GM23338 (cell line): ENCODE data around the gene CASK. TPM values are rescaled to one million over a fixed set of nuclear protein-coding genes. Genes with fewer than 3 reads are reported as not detected.

Source experiments
- ATAC-seq: fragments of 200-7000 bp; cut with Tn5 transposase; 3 replicates; pipeline ENCODE4 v1.9.1; 2020
- DNase-seq: peaks from one replicate; pipeline ENCODE4 v3.0.0-alpha.2; 2015; ENCODE audit warnings: low spot score
- H2AFZ ChIP-seq: fragments of 200-600 bp; sonication (generic); 2 replicates; pipeline ENCODE4 v1.8.0; 2016; ENCODE audit warnings: antibody characterized with exemption, mild to moderate bottlenecking, moderate library complexity
- H3F3A ChIP-seq: fragments of 200-600 bp; sonication (generic); replicated peaks from 2 replicates; pipeline ENCODE4 v1.8.0; 2017; ENCODE audit warnings: antibody characterized with exemption, mixed run types, low read depth
- H3K27ac ChIP-seq: fragments of 200-600 bp; sonication (generic); 2 replicates; pipeline ENCODE4 v1.6.1; 2016; ENCODE audit warnings: low read depth
- H3K27me3 ChIP-seq: fragments of 200-600 bp; sonication (generic); 2 replicates; pipeline ENCODE4 v1.8.0; 2016; ENCODE audit warnings: mild to moderate bottlenecking, mixed run types, moderate library complexity; ENCODE audit not compliant: insufficient read depth
- H3K36me3 ChIP-seq: fragments of 200-600 bp; sonication (generic); 2 replicates; pipeline ENCODE4 v1.8.0; 2016; ENCODE audit warnings: mild to moderate bottlenecking; ENCODE audit not compliant: insufficient read depth
- H3K4me1 ChIP-seq: fragments of 200-600 bp; sonication (generic); 2 replicates; pipeline ENCODE4 v1.8.0; 2016; ENCODE audit warnings: mild to moderate bottlenecking, moderate library complexity; ENCODE audit not compliant: insufficient read depth
- H3K4me2 ChIP-seq: fragments of 200-600 bp; sonication (generic); 2 replicates; pipeline ENCODE4 v1.7.1; 2017; ENCODE audit warnings: mixed run types
- H3K4me3 ChIP-seq: fragments of 200-600 bp; sonication (generic); 2 replicates; pipeline ENCODE4 v1.6.1; 2016; ENCODE audit warnings: mixed run types
- H3K79me2 ChIP-seq: fragments of 200-600 bp; sonication (generic); replicated peaks from 2 replicates; pipeline ENCODE4 v1.8.0; 2017; ENCODE audit warnings: mild to moderate bottlenecking; ENCODE audit not compliant: insufficient read depth
- H3K9me2 ChIP-seq: fragments of 200-600 bp; sonication (generic); 2 replicates; pipeline ENCODE4 v1.8.0; 2017; ENCODE audit not compliant: insufficient read depth
- H4K20me1 ChIP-seq: fragments of 200-600 bp; sonication (generic); replicated peaks from 2 replicates; pipeline ENCODE4 v1.8.0; 2017; ENCODE audit warnings: mild to moderate bottlenecking; ENCODE audit not compliant: insufficient read depth
- H3K27ac Mint-ChIP-seq: 2 replicates; pipeline ENCODE4 v1.8.0; 2020; ENCODE audit warnings: inconsistent platforms, mild to moderate bottlenecking, moderate library complexity, mixed read lengths
- H3K27me3 Mint-ChIP-seq: 3 replicates; pipeline ENCODE4 v1.8.0; 2022; ENCODE audit warnings: low read depth, mild to moderate bottlenecking, moderate library complexity, mixed read lengths, inconsistent platforms; ENCODE audit not compliant: insufficient read depth, poor library complexity
- H3K36me3 Mint-ChIP-seq: 3 replicates; pipeline ENCODE4 v1.8.0; 2021; ENCODE audit warnings: low read depth, mild to moderate bottlenecking, inconsistent platforms, moderate library complexity, mixed read lengths
- H3K4me1 Mint-ChIP-seq: 3 replicates; pipeline ENCODE4 v1.8.0; 2020; ENCODE audit warnings: mild to moderate bottlenecking, inconsistent platforms, mixed read lengths
- H3K4me3 Mint-ChIP-seq: 3 replicates; pipeline ENCODE4 v1.8.0; 2021; ENCODE audit warnings: moderate library complexity, mild to moderate bottlenecking, inconsistent platforms, mixed read lengths
- H3K9me3 Mint-ChIP-seq: 3 replicates; pipeline ENCODE4 v1.8.0; 2020; ENCODE audit warnings: moderate library complexity, mild to moderate bottlenecking, inconsistent platforms, mixed read lengths
- CREB1 ChIP-seq: fragments of 250-450 bp; sonication (Bioruptor Pico); IDR thresholded peaks from 2 replicates; pipeline ENCODE4 v1.5.0; 2020; ENCODE audit warnings: low read depth, mild to moderate bottlenecking, moderate library complexity
- CTCF ChIP-seq, 2 experiments: fragments of 200-600 bp in 1 of 2; sonication (generic) in 1 of 2; conservative IDR thresholded peaks; 2 replicates each; pipeline versions ENCODE4 v1.5.1 to v1.6.1; 2016 to 2017; ENCODE audit warnings: antibody characterized with exemption in 2 of 2, low read depth in 2 of 2, mild to moderate bottlenecking in 2 of 2, moderate library complexity in 1 of 2
- ETS1 ChIP-seq: IDR thresholded peaks from 2 replicates; pipeline ENCODE4 v1.6.1; 2016; ENCODE audit warnings: antibody characterized with exemption
- EZH2 ChIP-seq: fragments of 200-600 bp; sonication (generic); IDR thresholded peaks from one replicate; pipeline ENCODE4 v1.8.0; 2017; ENCODE audit warnings: antibody characterized with exemption, mild to moderate bottlenecking, low read depth; ENCODE audit not compliant: unreplicated experiment
- EZH2phosphoT487 ChIP-seq: fragments of 200-600 bp; sonication (generic); IDR thresholded peaks from one replicate; pipeline ENCODE4 v1.8.1; 2018; ENCODE audit warnings: antibody characterized with exemption; ENCODE audit not compliant: unreplicated experiment
- JUNB ChIP-seq: IDR thresholded peaks from one replicate; pipeline ENCODE4 v1.6.1; 2016; ENCODE audit warnings: antibody characterized with exemption; ENCODE audit not compliant: unreplicated experiment
- NANOG ChIP-seq: IDR thresholded peaks from 2 replicates; pipeline ENCODE4 v1.6.1; 2016; ENCODE audit warnings: antibody characterized with exemption, borderline replicate concordance
- POLR2AphosphoS5 ChIP-seq: IDR thresholded peaks from 2 replicates; pipeline ENCODE4 v1.6.1; 2016; ENCODE audit warnings: antibody characterized with exemption, low read depth
- STAT1 ChIP-seq: IDR thresholded peaks from one replicate; pipeline ENCODE4 v1.6.1; 2016; ENCODE audit warnings: antibody characterized with exemption; ENCODE audit not compliant: unreplicated experiment
- ZNF114 ChIP-seq: fragments of 250-450 bp; sonication (Bioruptor Pico); IDR thresholded peaks from 2 replicates; pipeline ENCODE4 v1.5.0; 2020; ENCODE audit warnings: mild to moderate bottlenecking, moderate library complexity
- ZNF331 ChIP-seq: fragments of 250-450 bp; sonication (Bioruptor Pico); IDR thresholded peaks from 2 replicates; pipeline ENCODE4 v1.5.0; 2020; ENCODE audit warnings: low read depth, mild to moderate bottlenecking, moderate library complexity
- polyA plus RNA-seq: library from polyadenylated mRNA; unstranded; fragments of >200 nt; fragmentation: Nextera tagmentation; extraction: Ambion mirVana; gene quantifications from 2 replicates; pipeline ENCODE4 v1.2.1, GENCODE V29; 2016
- total RNA-seq: library from RNA; depleted of rRNA; stranded (reverse); fragments of >200 nt; shearing (Covaris generic); gene quantifications from 2 replicates; pipeline ENCODE4 v1.2.3, GENCODE V29; 2014
- TF ChIP-seq, protein P1 (sequence below): fragments of 250-450 bp; sonication (Bioruptor Pico); IDR thresholded peaks from 2 replicates; pipeline ENCODE4 v1.5.0; 2020; ENCODE audit warnings: mild to moderate bottlenecking, moderate library complexity

The CASK gene
- total and polyA plus RNA-seq, 2 experiments from 2014 or later, result 15.3 to 44.4 TPM

DNA sequence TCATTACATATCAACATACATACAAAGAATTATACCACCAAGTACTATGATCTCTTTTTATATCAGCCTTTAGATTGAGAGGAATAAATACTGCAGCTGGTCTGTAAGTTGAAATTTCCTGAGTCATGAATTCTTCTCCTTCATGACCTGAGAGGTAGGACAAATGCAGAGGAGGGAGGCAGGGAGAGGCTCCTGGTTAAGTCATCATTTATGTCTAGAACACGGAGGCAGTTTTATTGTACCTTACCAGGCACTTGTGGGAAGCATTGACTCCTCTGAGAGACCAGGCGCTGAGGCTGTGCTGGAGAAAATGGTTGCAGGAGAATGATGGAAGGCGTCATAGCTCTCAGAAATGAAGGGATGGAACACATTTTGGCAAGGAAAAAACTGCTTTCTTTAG, 12.5 kb upstream of the CASK start (continued):
- TF ChIP-seq CTCF (conservative IDR thresholded peaks at IDR 0.05; ENCODE audit: low read depth in 2 of 2), result no peak
- TF ChIP-seq POLR2AphosphoS5, result no peak
- TF ChIP-seq ZNF114 (CRISPR knock-in tag), result no peak
- TF ChIP-seq NANOG, result no peak

DNA sequence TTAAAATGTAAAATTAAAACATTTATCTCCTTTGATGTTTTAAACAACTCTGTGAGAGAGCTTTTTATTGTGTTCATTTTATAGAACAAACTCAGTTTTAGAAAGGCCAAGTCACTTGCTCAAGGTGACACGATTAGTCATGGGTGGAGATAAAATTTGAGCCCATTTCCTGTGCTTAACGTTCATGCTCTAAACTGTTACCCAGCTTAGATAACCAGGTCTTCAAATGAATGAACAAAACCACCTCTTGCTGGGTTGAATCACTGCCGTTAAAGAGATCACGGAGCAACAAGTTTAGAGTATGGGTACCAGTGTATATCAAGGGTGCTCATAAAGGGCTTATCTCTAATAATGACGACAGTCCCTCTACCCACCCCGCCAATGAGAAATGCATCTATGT, 10.2 kb upstream of the CASK start:
- H3F3A ChIP-seq, result no peaks in the 10 kb centered on the region
- Mint-ChIP-seq H3K27ac (no peak overlapping the region), H3K4me3 (no peak overlapping the region), H3K9me3 (no peaks in the 10 kb centered on the region), H3K4me1 (no peaks in the 10 kb centered on the region), H3K27me3 (no peaks in the 10 kb centered on the region), H3K36me3 (no peaks in the 10 kb centered on the region)
- no peaks in the 10 kb centered on the region for H3K36me3 ChIP-seq
- H3K4me2 ChIP-seq, result no peak overlapping the region
- H3K4me3 ChIP-seq, result no peak overlapping the region
- no peaks in the 10 kb centered on the region for H3K27me3 ChIP-seq
- no peaks in the 10 kb centered on the region for H3K9me2 ChIP-seq
- H3K4me1 ChIP-seq, result no peaks in the 10 kb centered on the region
- ATAC-seq (no peak), DNase-seq (no peak)
- no peaks in the 10 kb centered on the region for H3K79me2 ChIP-seq
- H3K27ac ChIP-seq, result no peak overlapping the region
- H4K20me1 ChIP-seq, result no peaks in the 10 kb centered on the region
- H2AFZ ChIP-seq, result no peak overlapping the region
- TF ChIP-seq, protein P1, sequence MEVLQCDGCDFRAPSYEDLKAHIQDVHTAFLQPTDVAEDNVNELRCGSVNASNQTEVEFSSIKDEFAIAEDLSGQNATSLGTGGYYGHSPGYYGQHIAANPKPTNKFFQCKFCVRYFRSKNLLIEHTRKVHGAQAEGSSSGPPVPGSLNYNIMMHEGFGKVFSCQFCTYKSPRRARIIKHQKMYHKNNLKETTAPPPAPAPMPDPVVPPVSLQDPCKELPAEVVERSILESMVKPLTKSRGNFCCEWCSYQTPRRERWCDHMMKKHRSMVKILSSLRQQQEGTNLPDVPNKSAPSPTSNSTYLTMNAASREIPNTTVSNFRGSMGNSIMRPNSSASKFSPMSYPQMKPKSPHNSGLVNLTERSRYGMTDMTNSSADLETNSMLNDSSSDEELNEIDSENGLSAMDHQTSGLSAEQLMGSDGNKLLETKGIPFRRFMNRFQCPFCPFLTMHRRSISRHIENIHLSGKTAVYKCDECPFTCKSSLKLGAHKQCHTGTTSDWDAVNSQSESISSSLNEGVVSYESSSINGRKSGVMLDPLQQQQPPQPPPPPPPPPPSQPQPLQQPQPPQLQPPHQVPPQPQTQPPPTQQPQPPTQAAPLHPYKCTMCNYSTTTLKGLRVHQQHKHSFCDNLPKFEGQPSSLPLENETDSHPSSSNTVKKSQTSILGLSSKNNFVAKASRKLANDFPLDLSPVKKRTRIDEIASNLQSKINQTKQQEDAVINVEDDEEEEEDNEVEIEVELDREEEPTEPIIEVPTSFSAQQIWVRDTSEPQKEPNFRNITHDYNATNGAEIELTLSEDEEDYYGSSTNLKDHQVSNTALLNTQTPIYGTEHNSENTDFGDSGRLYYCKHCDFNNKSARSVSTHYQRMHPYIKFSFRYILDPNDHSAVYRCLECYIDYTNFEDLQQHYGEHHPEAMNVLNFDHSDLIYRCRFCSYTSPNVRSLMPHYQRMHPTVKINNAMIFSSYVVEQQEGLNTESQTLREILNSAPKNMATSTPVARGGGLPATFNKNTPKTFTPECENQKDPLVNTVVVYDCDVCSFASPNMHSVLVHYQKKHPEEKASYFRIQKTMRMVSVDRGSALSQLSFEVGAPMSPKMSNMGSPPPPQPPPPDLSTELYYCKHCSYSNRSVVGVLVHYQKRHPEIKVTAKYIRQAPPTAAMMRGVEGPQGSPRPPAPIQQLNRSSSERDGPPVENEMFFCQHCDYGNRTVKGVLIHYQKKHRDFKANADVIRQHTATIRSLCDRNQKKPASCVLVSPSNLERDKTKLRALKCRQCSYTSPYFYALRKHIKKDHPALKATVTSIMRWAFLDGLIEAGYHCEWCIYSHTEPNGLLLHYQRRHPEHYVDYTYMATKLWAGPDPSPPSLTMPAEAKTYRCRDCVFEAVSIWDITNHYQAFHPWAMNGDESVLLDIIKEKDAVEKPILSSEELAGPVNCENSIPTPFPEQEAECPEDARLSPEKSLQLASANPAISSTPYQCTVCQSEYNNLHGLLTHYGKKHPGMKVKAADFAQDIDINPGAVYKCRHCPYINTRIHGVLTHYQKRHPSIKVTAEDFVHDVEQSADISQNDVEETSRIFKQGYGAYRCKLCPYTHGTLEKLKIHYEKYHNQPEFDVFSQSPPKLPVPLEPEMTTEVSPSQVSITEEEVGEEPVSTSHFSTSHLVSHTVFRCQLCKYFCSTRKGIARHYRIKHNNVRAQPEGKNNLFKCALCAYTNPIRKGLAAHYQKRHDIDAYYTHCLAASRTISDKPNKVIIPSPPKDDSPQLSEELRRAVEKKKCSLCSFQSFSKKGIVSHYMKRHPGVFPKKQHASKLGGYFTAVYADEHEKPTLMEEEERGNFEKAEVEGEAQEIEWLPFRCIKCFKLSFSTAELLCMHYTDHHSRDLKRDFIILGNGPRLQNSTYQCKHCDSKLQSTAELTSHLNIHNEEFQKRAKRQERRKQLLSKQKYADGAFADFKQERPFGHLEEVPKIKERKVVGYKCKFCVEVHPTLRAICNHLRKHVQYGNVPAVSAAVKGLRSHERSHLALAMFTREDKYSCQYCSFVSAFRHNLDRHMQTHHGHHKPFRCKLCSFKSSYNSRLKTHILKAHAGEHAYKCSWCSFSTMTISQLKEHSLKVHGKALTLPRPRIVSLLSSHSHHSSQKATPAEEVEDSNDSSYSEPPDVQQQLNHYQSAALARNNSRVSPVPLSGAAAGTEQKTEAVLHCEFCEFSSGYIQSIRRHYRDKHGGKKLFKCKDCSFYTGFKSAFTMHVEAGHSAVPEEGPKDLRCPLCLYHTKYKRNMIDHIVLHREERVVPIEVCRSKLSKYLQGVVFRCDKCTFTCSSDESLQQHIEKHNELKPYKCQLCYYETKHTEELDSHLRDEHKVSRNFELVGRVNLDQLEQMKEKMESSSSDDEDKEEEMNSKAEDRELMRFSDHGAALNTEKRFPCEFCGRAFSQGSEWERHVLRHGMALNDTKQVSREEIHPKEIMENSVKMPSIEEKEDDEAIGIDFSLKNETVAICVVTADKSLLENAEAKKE (CRISPR knock-in tag), result no peak
- TF ChIP-seq ETS1 (no peak), ZNF331 (CRISPR knock-in tag) (no peak), EZH2phosphoT487 (no peak), STAT1 (no peak), ZNF114 (CRISPR knock-in tag) (no peak), JUNB (no peak), CTCF (conservative IDR thresholded peaks at IDR 0.05; ENCODE audit: low read depth in 2 of 2) (no peak), EZH2 (no peak), NANOG (no peak), POLR2AphosphoS5 (no peak), CREB1 (no peak)
